Nephron (organoid): ENCODE measurements around the gene CLDN12.
"Not testable (repeated sequence)": the region's sequence is repeated elsewhere in the genome, so short reads cannot be mapped to it uniquely, and the experiment has no call there.

Experiments
- H3K27ac Mint-ChIP-seq, 3 experiments: 2 replicates each; pipeline ENCODE4 v1.8.0; 2020; ENCODE audit warnings: mixed read lengths in 3 of 3, mild to moderate bottlenecking in 2 of 3, moderate library complexity in 1 of 3
- H3K27me3 Mint-ChIP-seq: 2 replicates; pipeline ENCODE4 v1.8.0; 2021; ENCODE audit warnings: low read depth, mild to moderate bottlenecking, moderate library complexity, mixed read lengths
- H3K36me3 Mint-ChIP-seq: 2 replicates; pipeline ENCODE4 v1.8.0; 2020; ENCODE audit warnings: low read depth, mixed read lengths
- H3K4me1 Mint-ChIP-seq: 2 replicates; pipeline ENCODE4 v1.8.0; 2020; ENCODE audit warnings: mixed read lengths
- H3K4me3 Mint-ChIP-seq, 3 experiments: 2 replicates each; pipeline ENCODE4 v1.8.0; 2020; ENCODE audit warnings: mild to moderate bottlenecking in 3 of 3, mixed read lengths in 3 of 3, moderate library complexity in 2 of 3
- H3K9me3 Mint-ChIP-seq: 2 replicates; pipeline ENCODE4 v1.8.0; 2020; ENCODE audit warnings: mixed read lengths
- CTCF ChIP-seq, 3 experiments: fragments of 200-600 bp; sonication (generic); IDR thresholded peaks; one replicate each; pipeline ENCODE4 v1.5.0; 2021; ENCODE audit warnings: antibody characterized with exemption in 3 of 3; ENCODE audit not compliant: unreplicated experiment in 3 of 3

The CLDN12 gene

GRCh38 chr7:90458104-90458503 is 54.8 kb downstream of the CLDN12 start:
- H3K4me3 Mint-ChIP-seq: no peak overlapping the region
- H3K27me3 Mint-ChIP-seq: no peaks in the 10 kb centered on the region
- no peak for TF ChIP-seq CTCF (IDR thresholded peaks at IDR 0.05; ENCODE audit: unreplicated experiment in 3 of 3)
- peaks cover 1% of the 10 kb centered on the region for H3K9me3 Mint-ChIP-seq
- H3K4me1 Mint-ChIP-seq: peaks cover 31% of the 10 kb centered on the region
- H3K27ac Mint-ChIP-seq: no peak overlapping the region
- no peaks in the 10 kb centered on the region for H3K36me3 Mint-ChIP-seq

- peaks cover 16% of the 10 kb centered on the region for H3K4me1 Mint-ChIP-seq
- H3K27ac Mint-ChIP-seq: no peak overlapping the region
- TF ChIP-seq CTCF (IDR thresholded peaks at IDR 0.05; ENCODE audit: unreplicated experiment in 3 of 3): peak in 1 of 3 experiments; percentile 9
- H3K9me3 Mint-ChIP-seq: peaks cover 13% of the 10 kb centered on the region
- H3K4me3 Mint-ChIP-seq: no peak overlapping the region
- peaks cover under 1% of the 10 kb centered on the region for H3K36me3 Mint-ChIP-seq
- H3K27me3 Mint-ChIP-seq: no peaks in the 10 kb centered on the region
These were observed 56.6 kb downstream of the CLDN12 start for GRCh38 chr7:90459888-90460287.

GRCh38 chr7:90461219-90461618 is 58.0 kb downstream of the CLDN12 start:
- no peak overlapping the region for H3K4me3 Mint-ChIP-seq
- H3K36me3 Mint-ChIP-seq: peaks cover 8% of the 10 kb centered on the region
- peaks cover 6% of the 10 kb centered on the region for H3K4me1 Mint-ChIP-seq
- no peak overlapping the region for H3K27ac Mint-ChIP-seq
- H3K27me3 Mint-ChIP-seq: no peaks in the 10 kb centered on the region
- TF ChIP-seq CTCF (IDR thresholded peaks at IDR 0.05; ENCODE audit: unreplicated experiment in 3 of 3): no peak
- H3K9me3 Mint-ChIP-seq: peaks cover 25% of the 10 kb centered on the region

GRCh38 chr7:90463151-90463628 is 59.9 kb downstream of the CLDN12 start:
- not testable (repeated sequence) for H3K27me3 Mint-ChIP-seq, H3K36me3 Mint-ChIP-seq, H3K27ac Mint-ChIP-seq, H3K4me3 Mint-ChIP-seq, H3K4me1 Mint-ChIP-seq
- H3K9me3 Mint-ChIP-seq: peaks cover 26% of the 10 kb centered on the region
